ENCODE results near the gene RBM18.
A peak's percentile ranks its signal among the peaks of the same experiment; 100 is the strongest.

Gene RBM18

GRCh38 chr9:122204491-122204890 is 60.1 kb downstream of the RBM18 start:
- no peak for DNase-seq (ENCODE audit: low read depth, low spot score)

GRCh38 chr9:122204055-122204454 is 60.6 kb downstream of the RBM18 start:
- DNase-seq (ENCODE audit: low read depth, low spot score) = no peak

GRCh38 chr9:122202111-122202510 is 62.5 kb downstream of the RBM18 start:
- no peak for DNase-seq (ENCODE audit: low read depth, low spot score)

- no peak for DNase-seq (ENCODE audit: low read depth, low spot score)
Observed at GRCh38 chr9:122201641-122202040, 63.0 kb downstream of the RBM18 start.

GRCh38 chr9:122200960-122201595 is 63.6 kb downstream of the RBM18 start:
- no peak for DNase-seq (ENCODE audit: low read depth, low spot score)

GRCh38 chr9:122197882-122198281 is 66.8 kb downstream of the RBM18 start:
- DNase-seq (ENCODE audit: low read depth, low spot score) = no peak

- peak; percentile 35 for DNase-seq (ENCODE audit: low read depth, low spot score)
Observed at GRCh38 chr9:122197426-122197825, 67.2 kb downstream of the RBM18 start.

GRCh38 chr9:122195875-122196274 is 68.8 kb downstream of the RBM18 start:
- DNase-seq (ENCODE audit: low read depth, low spot score) = no peak

- no peak for DNase-seq (ENCODE audit: low read depth, low spot score)
Observed at GRCh38 chr9:122193651-122194050, 71.0 kb downstream of the RBM18 start.

- DNase-seq (ENCODE audit: low read depth, low spot score) = no peak
Observed at GRCh38 chr9:122192914-122193525, 71.6 kb downstream of the RBM18 start.

- no peak for DNase-seq (ENCODE audit: low read depth, low spot score)
Observed at GRCh38 chr9:122192261-122192875, 72.3 kb downstream of the RBM18 start.

GRCh38 chr9:122191584-122191983 is 73.1 kb downstream of the RBM18 start:
- no peak for DNase-seq (ENCODE audit: low read depth, low spot score)

- DNase-seq (ENCODE audit: low read depth, low spot score) = no peak
Observed at GRCh38 chr9:122190597-122191381, 73.9 kb downstream of the RBM18 start.

GRCh38 chr9:122188369-122188768 is 76.3 kb downstream of the RBM18 start:
- no peak for DNase-seq (ENCODE audit: low read depth, low spot score)

All from ELF-1 (cell line).